GM23338 (cell line): Measurements from ENCODE around the gene CHD9. TPM values are rescaled to one million over a fixed set of nuclear protein-coding genes. Genes with fewer than 3 reads are reported as not detected.
A peak's percentile ranks its signal among the peaks of the same experiment; 100 is the strongest.

Source experiments
- ATAC-seq: fragments of 200-7000 bp; cut with Tn5 transposase; 3 replicates; pipeline ENCODE4 v1.9.1; 2020
- DNase-seq: peaks from one replicate; pipeline ENCODE4 v3.0.0-alpha.2; 2015; ENCODE audit warnings: low spot score
- H2AFZ ChIP-seq: fragments of 200-600 bp; sonication (generic); 2 replicates; pipeline ENCODE4 v1.8.0; 2016; ENCODE audit warnings: antibody characterized with exemption, mild to moderate bottlenecking, moderate library complexity
- H3F3A ChIP-seq: fragments of 200-600 bp; sonication (generic); replicated peaks from 2 replicates; pipeline ENCODE4 v1.8.0; 2017; ENCODE audit warnings: antibody characterized with exemption, mixed run types, low read depth
- H3K27ac ChIP-seq: fragments of 200-600 bp; sonication (generic); 2 replicates; pipeline ENCODE4 v1.6.1; 2016; ENCODE audit warnings: low read depth
- H3K27me3 ChIP-seq: fragments of 200-600 bp; sonication (generic); 2 replicates; pipeline ENCODE4 v1.8.0; 2016; ENCODE audit warnings: mild to moderate bottlenecking, mixed run types, moderate library complexity; ENCODE audit not compliant: insufficient read depth
- H3K36me3 ChIP-seq: fragments of 200-600 bp; sonication (generic); 2 replicates; pipeline ENCODE4 v1.8.0; 2016; ENCODE audit warnings: mild to moderate bottlenecking; ENCODE audit not compliant: insufficient read depth
- H3K4me1 ChIP-seq: fragments of 200-600 bp; sonication (generic); 2 replicates; pipeline ENCODE4 v1.8.0; 2016; ENCODE audit warnings: mild to moderate bottlenecking, moderate library complexity; ENCODE audit not compliant: insufficient read depth
- H3K4me2 ChIP-seq: fragments of 200-600 bp; sonication (generic); 2 replicates; pipeline ENCODE4 v1.7.1; 2017; ENCODE audit warnings: mixed run types
- H3K4me3 ChIP-seq: fragments of 200-600 bp; sonication (generic); 2 replicates; pipeline ENCODE4 v1.6.1; 2016; ENCODE audit warnings: mixed run types
- H3K79me2 ChIP-seq: fragments of 200-600 bp; sonication (generic); replicated peaks from 2 replicates; pipeline ENCODE4 v1.8.0; 2017; ENCODE audit warnings: mild to moderate bottlenecking; ENCODE audit not compliant: insufficient read depth
- H3K9me2 ChIP-seq: fragments of 200-600 bp; sonication (generic); 2 replicates; pipeline ENCODE4 v1.8.0; 2017; ENCODE audit not compliant: insufficient read depth
- H4K20me1 ChIP-seq: fragments of 200-600 bp; sonication (generic); replicated peaks from 2 replicates; pipeline ENCODE4 v1.8.0; 2017; ENCODE audit warnings: mild to moderate bottlenecking; ENCODE audit not compliant: insufficient read depth
- H3K27ac Mint-ChIP-seq: 2 replicates; pipeline ENCODE4 v1.8.0; 2020; ENCODE audit warnings: inconsistent platforms, mild to moderate bottlenecking, moderate library complexity, mixed read lengths
- H3K27me3 Mint-ChIP-seq: 3 replicates; pipeline ENCODE4 v1.8.0; 2022; ENCODE audit warnings: low read depth, mild to moderate bottlenecking, moderate library complexity, mixed read lengths, inconsistent platforms; ENCODE audit not compliant: insufficient read depth, poor library complexity
- H3K36me3 Mint-ChIP-seq: 3 replicates; pipeline ENCODE4 v1.8.0; 2021; ENCODE audit warnings: low read depth, mild to moderate bottlenecking, inconsistent platforms, moderate library complexity, mixed read lengths
- H3K4me1 Mint-ChIP-seq: 3 replicates; pipeline ENCODE4 v1.8.0; 2020; ENCODE audit warnings: mild to moderate bottlenecking, inconsistent platforms, mixed read lengths
- H3K4me3 Mint-ChIP-seq: 3 replicates; pipeline ENCODE4 v1.8.0; 2021; ENCODE audit warnings: moderate library complexity, mild to moderate bottlenecking, inconsistent platforms, mixed read lengths
- H3K9me3 Mint-ChIP-seq: 3 replicates; pipeline ENCODE4 v1.8.0; 2020; ENCODE audit warnings: moderate library complexity, mild to moderate bottlenecking, inconsistent platforms, mixed read lengths
- CREB1 ChIP-seq: fragments of 250-450 bp; sonication (Bioruptor Pico); IDR thresholded peaks from 2 replicates; pipeline ENCODE4 v1.5.0; 2020; ENCODE audit warnings: low read depth, mild to moderate bottlenecking, moderate library complexity
- CTCF ChIP-seq, 2 experiments: fragments of 200-600 bp in 1 of 2; sonication (generic) in 1 of 2; conservative IDR thresholded peaks; 2 replicates each; pipeline versions ENCODE4 v1.5.1 to v1.6.1; 2016 to 2017; ENCODE audit warnings: antibody characterized with exemption in 2 of 2, low read depth in 2 of 2, mild to moderate bottlenecking in 2 of 2, moderate library complexity in 1 of 2
- ETS1 ChIP-seq: IDR thresholded peaks from 2 replicates; pipeline ENCODE4 v1.6.1; 2016; ENCODE audit warnings: antibody characterized with exemption
- EZH2phosphoT487 ChIP-seq: fragments of 200-600 bp; sonication (generic); IDR thresholded peaks from one replicate; pipeline ENCODE4 v1.8.1; 2018; ENCODE audit warnings: antibody characterized with exemption; ENCODE audit not compliant: unreplicated experiment
- JUNB ChIP-seq: IDR thresholded peaks from one replicate; pipeline ENCODE4 v1.6.1; 2016; ENCODE audit warnings: antibody characterized with exemption; ENCODE audit not compliant: unreplicated experiment
- NANOG ChIP-seq: IDR thresholded peaks from 2 replicates; pipeline ENCODE4 v1.6.1; 2016; ENCODE audit warnings: antibody characterized with exemption, borderline replicate concordance
- POLR2AphosphoS5 ChIP-seq: IDR thresholded peaks from 2 replicates; pipeline ENCODE4 v1.6.1; 2016; ENCODE audit warnings: antibody characterized with exemption, low read depth
- REST ChIP-seq: IDR thresholded peaks from one replicate; pipeline ENCODE4 v1.6.1; 2018; ENCODE audit warnings: antibody characterized with exemption; ENCODE audit not compliant: unreplicated experiment
- STAT1 ChIP-seq: IDR thresholded peaks from one replicate; pipeline ENCODE4 v1.6.1; 2016; ENCODE audit warnings: antibody characterized with exemption; ENCODE audit not compliant: unreplicated experiment
- ZNF114 ChIP-seq: fragments of 250-450 bp; sonication (Bioruptor Pico); IDR thresholded peaks from 2 replicates; pipeline ENCODE4 v1.5.0; 2020; ENCODE audit warnings: mild to moderate bottlenecking, moderate library complexity
- ZNF331 ChIP-seq: fragments of 250-450 bp; sonication (Bioruptor Pico); IDR thresholded peaks from 2 replicates; pipeline ENCODE4 v1.5.0; 2020; ENCODE audit warnings: low read depth, mild to moderate bottlenecking, moderate library complexity
- polyA plus RNA-seq: library from polyadenylated mRNA; unstranded; fragments of >200 nt; fragmentation: Nextera tagmentation; extraction: Ambion mirVana; gene quantifications from 2 replicates; pipeline ENCODE4 v1.2.1, GENCODE V29; 2016
- total RNA-seq: library from RNA; depleted of rRNA; stranded (reverse); fragments of >200 nt; shearing (Covaris generic); gene quantifications from 2 replicates; pipeline ENCODE4 v1.2.3, GENCODE V29; 2014

Gene CHD9
- total and polyA plus RNA-seq, 2 experiments from 2014 or later, result 18.8 to 46.6 TPM

GRCh38 chr16:53281280-53281679, 226.5 kb downstream of the CHD9 start (continued):
- TF ChIP-seq EZH2phosphoT487 (no peak), CREB1 (no peak), ZNF331 (no peak)

GRCh38 chr16:53281859-53282258, 227.1 kb downstream of the CHD9 start:
- H3K4me3 ChIP-seq, result no peak overlapping the region
- DNase-seq, result no peak
- H3K27me3 ChIP-seq, result no peaks in the 10 kb centered on the region
- no peaks in the 10 kb centered on the region for H3K9me2 ChIP-seq
- no peak overlapping the region for H2AFZ ChIP-seq
- Mint-ChIP-seq H3K27me3 (no peaks in the 10 kb centered on the region), H3K4me1 (no peaks in the 10 kb centered on the region), H3K4me3 (no peak overlapping the region), H3K27ac (no peak overlapping the region), H3K36me3 (peaks cover 16% of the 10 kb centered on the region; the same call in 2 of the 3 replicates), H3K9me3 (peaks cover 13% of the 10 kb centered on the region; the same call in 2 of the 3 replicates)
- H3K4me2 ChIP-seq, result no peak overlapping the region
- peaks cover 8% of the 10 kb centered on the region; the same call in 1 of the 2 replicates for H3K36me3 ChIP-seq
- H3F3A ChIP-seq, result no peaks in the 10 kb centered on the region
- H3K27ac ChIP-seq, result 0 out of 2 replicates have a peak overlapping the region, but pooled peaks have one; percentile 45
- no peak for TF ChIP-seq JUNB
- no peak for TF ChIP-seq CREB1
- no peak for TF ChIP-seq STAT1
- TF ChIP-seq NANOG, result no peak
- TF ChIP-seq EZH2phosphoT487, result no peak
- TF ChIP-seq POLR2AphosphoS5, result no peak
- TF ChIP-seq ZNF114 (CRISPR knock-in tag), result no peak
- no peak for ATAC-seq
- H3K4me1 ChIP-seq, result no peaks in the 10 kb centered on the region
- no peaks in the 10 kb centered on the region for H3K79me2 ChIP-seq
- H4K20me1 ChIP-seq, result no peaks in the 10 kb centered on the region

GRCh38 chr16:53282328-53282727, 227.5 kb downstream of the CHD9 start:
- Histone ChIP-seq H3K4me2 (no peak overlapping the region), H3K4me3 (no peak overlapping the region), H3K27ac (0 out of 2 replicates have a peak overlapping the region, but pooled peaks have one; percentile 45), H3F3A (no peaks in the 10 kb centered on the region), H3K4me1 (no peaks in the 10 kb centered on the region), H4K20me1 (no peaks in the 10 kb centered on the region), H3K79me2 (no peaks in the 10 kb centered on the region), H3K27me3 (no peaks in the 10 kb centered on the region), H3K36me3 (peaks cover 5% of the 10 kb centered on the region; the same call in 1 of the 2 replicates), H3K9me2 (no peaks in the 10 kb centered on the region), H2AFZ (no peak overlapping the region)
- Mint-ChIP-seq H3K4me1 (no peaks in the 10 kb centered on the region), H3K27me3 (no peaks in the 10 kb centered on the region), H3K36me3 (peaks cover 21% of the 10 kb centered on the region; the same call in 2 of the 3 replicates), H3K4me3 (no peak overlapping the region), H3K9me3 (peaks cover 13% of the 10 kb centered on the region; the same call in 2 of the 3 replicates), H3K27ac (no peak overlapping the region)
- no peak for DNase-seq
- ATAC-seq, result no peak
- TF ChIP-seq CTCF (conservative IDR thresholded peaks at IDR 0.05; ENCODE audit: low read depth in 2 of 2) (no peak), JUNB (no peak), POLR2AphosphoS5 (no peak), ETS1 (no peak), ZNF114 (CRISPR knock-in tag) (no peak), EZH2phosphoT487 (no peak), STAT1 (no peak), ZNF331 (no peak), REST (no peak), CREB1 (no peak), NANOG (no peak)
